Chondrocyte (in vitro differentiated cells): ENCODE results near the gene SCML1. TPM values are rescaled to one million over a fixed set of nuclear protein-coding genes. Genes with fewer than 3 reads are reported as not detected.

Source experiments
- DNase-seq: peaks from one replicate; pipeline ENCODE4 v3.0.0; 2021; ENCODE audit warnings: mixed read lengths, low spot score
- H3K27ac Mint-ChIP-seq: one replicate; pipeline ENCODE4 v1.8.0; 2021; ENCODE audit warnings: mild to moderate bottlenecking, moderate library complexity, mixed read lengths; ENCODE audit not compliant: unreplicated experiment
- H3K27me3 Mint-ChIP-seq: 2 replicates; pipeline ENCODE4 v1.8.0; 2021; ENCODE audit warnings: low read depth, mixed read lengths
- H3K36me3 Mint-ChIP-seq: 2 replicates; pipeline ENCODE4 v1.8.0; 2021; ENCODE audit warnings: low read depth, mixed read lengths
- H3K4me1 Mint-ChIP-seq: 2 replicates; pipeline ENCODE4 v1.8.0; 2021; ENCODE audit warnings: low read depth, mild to moderate bottlenecking, mixed read lengths
- H3K4me3 Mint-ChIP-seq: one replicate; pipeline ENCODE4 v1.8.0; 2021; ENCODE audit warnings: mild to moderate bottlenecking, moderate library complexity, mixed read lengths; ENCODE audit not compliant: unreplicated experiment
- H3K9me3 Mint-ChIP-seq: 2 replicates; pipeline ENCODE4 v1.8.0; 2021; ENCODE audit warnings: low read depth, mixed read lengths
- total RNA-seq: library from RNA; stranded (reverse); gene quantifications from 3 replicates; pipeline ENCODE4 v1.2.1, GENCODE V29; 2021
- TF ChIP-seq, protein P1 (sequence below): fragments of 200-600 bp; sonication (generic); IDR thresholded peaks from 2 replicates; pipeline ENCODE4 v1.5.0; 2021; ENCODE audit warnings: antibody characterized with exemption, mild to moderate bottlenecking, moderate library complexity

The SCML1 gene
- total RNA-seq, 1 donor from 2014 or later = 9.4 TPM

DNA sequence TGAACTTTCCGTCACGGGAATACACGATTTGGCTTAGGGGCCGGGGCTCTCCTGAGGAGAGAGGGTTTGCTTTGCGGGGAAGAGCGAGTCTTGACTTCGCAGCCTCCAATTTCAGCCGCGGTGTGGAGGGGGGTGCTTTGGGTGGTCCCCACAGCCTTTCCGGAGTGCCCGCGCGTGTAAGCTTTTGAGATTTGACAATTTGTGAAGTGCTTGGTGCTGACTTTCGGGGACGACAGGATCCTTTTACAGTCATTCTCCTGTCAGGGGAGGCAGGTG, 355 bp downstream of the SCML1 start:
- Mint-ChIP-seq H3K4me3 (peak overlapping the region; percentile 79), H3K9me3 (no peaks in the 10 kb centered on the region), H3K27me3 (no peaks in the 10 kb centered on the region), H3K4me1 (peaks cover 11% of the 10 kb centered on the region), H3K36me3 (no peaks in the 10 kb centered on the region), H3K27ac (peak overlapping the region; percentile 94)
- DNase-seq = no peak
- TF ChIP-seq, protein P1, sequence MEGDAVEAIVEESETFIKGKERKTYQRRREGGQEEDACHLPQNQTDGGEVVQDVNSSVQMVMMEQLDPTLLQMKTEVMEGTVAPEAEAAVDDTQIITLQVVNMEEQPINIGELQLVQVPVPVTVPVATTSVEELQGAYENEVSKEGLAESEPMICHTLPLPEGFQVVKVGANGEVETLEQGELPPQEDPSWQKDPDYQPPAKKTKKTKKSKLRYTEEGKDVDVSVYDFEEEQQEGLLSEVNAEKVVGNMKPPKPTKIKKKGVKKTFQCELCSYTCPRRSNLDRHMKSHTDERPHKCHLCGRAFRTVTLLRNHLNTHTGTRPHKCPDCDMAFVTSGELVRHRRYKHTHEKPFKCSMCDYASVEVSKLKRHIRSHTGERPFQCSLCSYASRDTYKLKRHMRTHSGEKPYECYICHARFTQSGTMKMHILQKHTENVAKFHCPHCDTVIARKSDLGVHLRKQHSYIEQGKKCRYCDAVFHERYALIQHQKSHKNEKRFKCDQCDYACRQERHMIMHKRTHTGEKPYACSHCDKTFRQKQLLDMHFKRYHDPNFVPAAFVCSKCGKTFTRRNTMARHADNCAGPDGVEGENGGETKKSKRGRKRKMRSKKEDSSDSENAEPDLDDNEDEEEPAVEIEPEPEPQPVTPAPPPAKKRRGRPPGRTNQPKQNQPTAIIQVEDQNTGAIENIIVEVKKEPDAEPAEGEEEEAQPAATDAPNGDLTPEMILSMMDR = no peak

DNA sequence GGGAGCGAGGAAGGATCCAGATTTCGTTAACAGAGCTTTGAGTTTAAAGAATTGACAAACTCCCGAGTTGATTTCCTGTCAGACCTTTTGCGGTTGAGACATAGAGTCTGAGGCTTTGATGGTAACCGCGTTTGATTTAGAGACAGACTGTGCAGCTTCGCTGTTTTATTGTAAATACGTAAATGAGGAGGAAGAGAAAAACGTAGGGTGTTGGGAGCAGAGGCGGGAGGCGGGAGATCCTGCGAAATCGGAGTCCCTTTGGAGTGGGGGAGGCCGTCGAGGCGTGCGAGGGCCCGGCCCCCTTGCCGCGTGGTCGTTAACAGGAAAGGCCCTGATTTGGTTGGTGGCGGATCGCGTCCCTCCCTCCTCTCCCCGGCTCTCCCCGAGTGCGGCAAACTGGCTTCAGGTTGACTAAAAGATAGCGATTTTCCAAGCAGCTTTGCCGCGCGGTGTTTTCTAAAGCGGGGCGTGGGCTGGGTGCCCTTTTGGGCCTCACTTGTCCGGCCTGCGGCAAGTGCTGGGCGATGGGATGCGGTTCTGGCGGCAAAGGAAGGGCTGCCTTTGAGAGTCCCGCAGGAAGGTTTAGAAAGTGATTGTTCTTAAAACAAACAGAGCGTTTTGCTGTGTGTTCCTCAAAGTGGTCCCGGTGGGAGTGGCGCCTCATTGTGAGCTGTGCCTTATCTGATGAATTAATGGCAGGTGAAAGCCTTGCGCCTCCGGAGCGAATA, 857 bp downstream of the SCML1 start:
- no peak for DNase-seq
- no peaks in the 10 kb centered on the region for H3K36me3 Mint-ChIP-seq
- H3K27me3 Mint-ChIP-seq = no peaks in the 10 kb centered on the region
- H3K4me1 Mint-ChIP-seq = peaks cover 12% of the 10 kb centered on the region
- peak overlapping the region; percentile 94 for H3K27ac Mint-ChIP-seq
- peak overlapping the region; percentile 79 for H3K4me3 Mint-ChIP-seq
- TF ChIP-seq, protein P1 = no peak
- no peaks in the 10 kb centered on the region for H3K9me3 Mint-ChIP-seq

DNA sequence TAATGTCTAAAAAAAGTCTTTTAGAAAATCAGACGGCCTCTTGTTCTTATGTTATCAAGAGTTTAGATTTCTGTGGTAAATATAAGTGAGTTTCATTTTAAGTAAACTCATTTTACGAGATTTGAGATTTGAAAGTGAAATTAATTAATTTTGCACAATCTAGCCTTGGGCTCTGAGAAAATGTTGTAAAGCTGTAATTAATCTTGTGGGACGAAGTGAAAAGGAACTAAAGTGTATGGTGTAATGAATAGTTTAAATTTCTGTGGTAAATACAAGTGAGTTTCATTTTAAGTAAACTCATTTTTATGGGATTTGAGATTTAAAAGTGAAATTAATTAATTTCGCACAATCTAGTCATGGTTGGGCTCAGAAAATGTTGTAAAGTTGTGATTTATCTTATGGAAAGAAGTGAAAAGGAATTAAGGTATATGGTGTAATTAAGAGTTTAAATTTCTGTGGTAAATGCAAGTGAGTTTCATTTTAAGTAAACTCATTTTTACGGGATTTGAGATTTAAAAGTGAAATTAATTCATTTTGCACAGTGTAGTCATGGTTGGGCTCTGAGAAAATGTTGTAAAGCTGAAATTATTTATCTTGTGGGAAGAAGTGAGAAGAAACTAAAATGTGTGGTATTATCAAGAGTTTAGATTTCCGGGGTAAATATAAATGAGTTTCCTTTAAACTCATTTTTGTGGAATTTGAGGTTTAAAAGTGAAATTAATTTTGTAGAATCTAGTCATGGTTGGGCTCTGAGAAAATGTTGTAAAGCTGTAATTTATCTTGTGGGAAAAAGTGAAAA, 1.6 kb downstream of the SCML1 start:
- TF ChIP-seq, protein P1 = no peak
- no peaks in the 10 kb centered on the region for H3K27me3 Mint-ChIP-seq

DNA sequence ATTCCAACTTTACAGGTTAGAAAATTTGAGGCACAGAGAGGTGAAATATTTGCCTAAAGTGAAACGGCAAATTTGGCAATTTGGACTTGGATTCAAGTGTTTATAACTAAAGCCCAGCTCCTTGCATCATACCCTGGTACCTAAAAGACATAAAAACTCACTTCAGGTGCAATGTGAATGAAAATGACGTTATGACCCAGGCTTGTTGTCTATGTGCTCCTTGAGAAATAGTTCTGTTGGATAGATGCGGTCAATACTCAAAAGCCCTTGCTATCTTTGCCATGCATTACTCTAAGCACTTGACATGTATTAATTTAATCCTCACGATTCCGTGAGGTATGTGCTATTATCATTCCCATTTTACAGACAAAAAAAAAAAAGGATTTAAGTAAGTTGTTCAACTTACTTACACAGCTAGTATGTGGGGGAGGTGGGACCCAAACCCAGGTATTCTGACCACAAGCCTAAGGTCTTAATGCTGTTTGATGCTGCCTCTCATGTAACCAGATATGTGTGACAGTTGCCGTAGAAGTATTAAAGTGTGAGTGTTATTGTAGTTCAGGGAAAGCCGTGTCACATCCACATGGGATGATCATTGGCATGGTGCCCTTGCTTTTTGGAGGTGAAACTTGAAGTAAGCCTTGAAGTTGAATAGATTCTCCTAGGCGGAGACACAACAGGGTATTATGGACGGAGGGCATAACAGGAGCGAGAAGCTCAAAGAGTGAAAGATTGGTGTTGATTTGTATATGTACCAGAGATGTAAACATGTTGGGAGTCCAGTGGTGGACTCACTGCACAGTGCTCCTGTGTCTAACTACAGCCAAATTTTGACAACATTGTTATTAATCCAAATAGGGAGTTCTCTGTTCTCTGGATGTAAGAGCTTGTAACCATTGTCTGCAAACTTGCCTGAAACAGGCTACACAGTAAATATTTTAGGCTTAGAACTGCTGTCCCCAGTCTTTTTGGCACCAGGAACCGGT, 3.1 kb downstream of the SCML1 start:
- TF ChIP-seq, protein P1 = no peak
- Mint-ChIP-seq H3K4me1 (peaks cover 13% of the 10 kb centered on the region), H3K4me3 (no peak overlapping the region), H3K27me3 (no peaks in the 10 kb centered on the region), H3K9me3 (no peaks in the 10 kb centered on the region), H3K27ac (no peak overlapping the region), H3K36me3 (no peaks in the 10 kb centered on the region)
- DNase-seq = no peak

More for the DNA sequence above, 1.6 kb downstream of the SCML1 start:
- H3K4me3 Mint-ChIP-seq = peak overlapping the region; percentile 79
- H3K36me3 Mint-ChIP-seq = no peaks in the 10 kb centered on the region
- H3K4me1 Mint-ChIP-seq = peaks cover 13% of the 10 kb centered on the region
- H3K9me3 Mint-ChIP-seq = no peaks in the 10 kb centered on the region
- H3K27ac Mint-ChIP-seq = peak overlapping the region; percentile 94
- DNase-seq = no peak

DNA sequence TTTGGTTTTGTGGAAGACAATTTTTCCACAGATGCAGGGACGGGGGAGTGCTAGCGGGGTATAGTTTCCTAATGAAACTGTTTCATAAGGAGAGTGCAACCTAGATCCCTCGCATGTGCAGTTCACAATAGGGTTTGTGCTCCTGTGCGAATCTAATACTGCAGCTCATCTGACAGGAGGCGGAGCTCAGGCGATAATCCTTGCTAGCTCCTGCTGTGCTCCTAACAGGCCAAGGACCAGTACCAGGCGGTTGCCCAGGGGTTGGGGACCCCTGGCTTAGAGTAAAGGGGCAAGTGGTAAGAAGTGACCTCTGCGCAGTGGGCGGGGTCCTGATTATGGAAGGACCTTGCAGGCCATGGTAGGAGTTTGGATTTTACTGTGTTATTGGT, 3.8 kb downstream of the SCML1 start:
- TF ChIP-seq, protein P1 = no peak
- Mint-ChIP-seq H3K4me1 (peaks cover 13% of the 10 kb centered on the region), H3K27ac (no peak overlapping the region), H3K9me3 (no peaks in the 10 kb centered on the region), H3K4me3 (no peak overlapping the region), H3K36me3 (no peaks in the 10 kb centered on the region), H3K27me3 (no peaks in the 10 kb centered on the region)
- DNase-seq = no peak
